GM18951 (cell line): ENCODE results near the gene MCAT.
"Not testable (repeated sequence)": the region's sequence is repeated elsewhere in the genome, so short reads cannot be mapped to it uniquely, and the experiment has no call there.

Experiments used
- POLR2A ChIP-seq: IDR thresholded peaks from 4 replicates; pipeline ENCODE4 v1.6.1; 2011; ENCODE audit warnings: mild to moderate bottlenecking; ENCODE audit not compliant: insufficient read length, insufficient read depth; ENCODE audit errors: extremely low read depth
- in situ Hi-C: fragments of 300-500 bp; cut with MboI; formaldehyde crosslinking; loops from one replicate; pipeline ENCODE4 v1.12.0; 2022; ENCODE audit warnings: low sequenced_read_pairs, mixed read lengths, inconsistent platforms; ENCODE audit not compliant: unreplicated experiment

MCAT gene

DNA sequence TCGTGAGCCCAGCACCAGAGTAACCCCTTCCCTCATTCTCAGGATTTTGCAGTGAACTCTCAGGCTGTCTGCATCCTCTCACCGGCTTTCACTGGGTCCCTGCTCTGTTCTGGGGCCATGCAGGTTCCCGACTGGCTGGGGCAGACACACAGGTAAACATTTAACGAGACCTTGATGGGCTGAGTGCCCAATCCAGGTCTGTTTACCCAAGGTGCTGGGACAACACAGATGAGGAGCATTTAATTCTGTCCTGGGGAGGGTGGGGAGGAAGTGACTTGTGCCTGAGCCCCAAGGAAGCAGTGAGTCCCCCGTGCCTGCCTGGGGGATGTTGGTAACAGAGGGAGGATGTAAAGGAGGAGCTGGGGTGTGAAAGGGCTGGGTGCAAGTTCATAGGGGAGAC is 28.2 kb downstream of the MCAT start:
- in situ Hi-C loops = no loop called here
- TF ChIP-seq POLR2A = no peak

DNA sequence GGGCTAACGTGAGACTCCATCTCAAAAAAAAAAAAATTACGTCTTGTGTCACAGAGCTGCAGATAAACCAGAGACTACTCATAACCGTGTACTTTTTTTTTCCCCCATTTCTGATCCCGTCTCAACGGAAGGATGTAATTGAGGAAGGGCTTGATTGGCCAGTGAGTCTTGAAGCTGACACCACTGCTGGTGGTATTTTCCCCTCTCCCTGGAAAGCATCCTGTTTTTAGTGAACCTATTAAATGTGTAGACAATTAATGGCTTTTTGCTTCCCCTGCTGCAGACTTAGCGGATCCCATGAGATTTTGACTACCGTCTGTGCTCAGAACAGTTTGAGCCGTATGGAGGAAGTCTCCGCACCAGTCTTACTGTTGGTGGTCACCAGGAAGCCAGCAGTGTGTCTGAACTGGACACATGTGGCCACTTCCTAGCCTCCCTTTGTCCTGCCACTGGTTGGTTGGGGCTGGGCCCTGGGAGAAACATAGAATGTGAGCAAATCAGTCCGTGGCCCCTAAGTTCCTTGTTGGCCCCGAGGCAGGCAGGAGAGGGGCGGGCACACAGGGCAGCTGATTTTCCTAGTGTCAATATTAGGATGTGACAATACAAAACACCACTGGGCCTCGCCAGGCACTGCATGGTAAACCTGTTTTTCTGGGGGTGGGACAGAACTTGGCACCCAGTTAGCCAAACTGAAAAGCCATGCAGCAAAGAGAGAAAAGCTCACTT is 29.5 kb downstream of the MCAT start:
- no peak for TF ChIP-seq POLR2A
- in situ Hi-C loops = no loop called here

DNA sequence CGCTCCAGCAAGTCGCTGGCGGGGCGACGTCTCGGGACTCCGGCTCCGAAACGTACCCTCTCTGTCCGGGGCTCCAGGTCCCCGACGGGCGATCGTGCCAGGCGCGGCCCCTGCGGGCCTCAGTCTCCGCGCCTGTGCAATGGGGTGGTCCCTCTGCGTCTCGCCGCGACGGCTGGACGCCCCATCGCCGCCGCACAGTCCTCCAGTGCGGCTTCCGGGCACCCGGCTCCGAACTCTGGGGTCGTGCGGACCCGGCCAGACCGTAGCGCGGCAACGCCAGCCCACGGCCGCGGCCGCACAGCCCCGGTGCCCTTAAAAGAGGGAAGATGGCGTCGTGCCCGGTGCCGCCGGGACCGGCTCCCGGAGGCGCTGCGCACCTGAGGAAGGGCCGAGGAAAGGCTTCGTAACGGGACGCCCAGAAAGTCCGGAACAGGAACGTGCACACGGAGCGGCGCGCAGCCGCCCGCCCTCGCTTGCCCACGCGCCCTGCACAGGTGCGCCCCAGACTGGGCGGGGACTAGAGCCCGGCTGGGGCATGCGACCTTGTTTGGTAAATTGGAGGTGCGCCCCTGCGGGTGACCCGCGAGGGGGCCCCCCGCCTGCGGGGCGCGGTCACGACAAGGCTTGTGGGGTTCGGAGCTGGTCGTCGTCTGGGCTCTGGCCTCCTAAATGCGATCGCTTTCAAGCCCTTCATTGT is 32.1 kb downstream of the MCAT start:
- TF ChIP-seq POLR2A = no peak
- in situ Hi-C loops = no loop called here

DNA sequence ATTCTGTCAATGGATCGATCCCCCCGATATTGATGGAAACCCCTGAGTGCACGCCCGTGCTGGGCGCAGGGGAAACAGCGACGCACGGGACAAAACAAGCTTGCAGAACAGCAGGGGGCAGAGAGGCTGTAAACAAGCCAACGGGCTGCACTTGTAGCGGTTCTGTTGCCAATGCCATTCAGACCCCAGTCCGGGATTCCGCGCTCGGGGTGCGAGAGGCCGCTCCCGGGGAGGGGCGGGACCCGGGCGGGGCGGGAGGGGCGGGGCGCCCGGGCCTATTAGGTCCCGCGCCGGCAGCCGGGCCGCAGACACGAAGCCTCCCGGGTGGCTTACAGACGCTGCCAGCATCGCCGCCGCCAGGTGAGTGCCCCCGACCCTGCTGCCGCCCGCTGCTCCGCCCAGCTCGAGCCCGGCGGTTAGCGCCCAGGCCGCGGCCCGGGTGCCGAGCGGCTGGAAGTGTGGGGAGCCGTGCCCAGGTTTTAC is 32.7 kb downstream of the MCAT start, which contains the start of gene BIK:
BIK (plus strand) TSS at position 307 of the 483 bp plus-strand sequence. CDS start 13,273 bp downstream, outside the sequence.
- TF ChIP-seq POLR2A = peak; percentile 56

DNA sequence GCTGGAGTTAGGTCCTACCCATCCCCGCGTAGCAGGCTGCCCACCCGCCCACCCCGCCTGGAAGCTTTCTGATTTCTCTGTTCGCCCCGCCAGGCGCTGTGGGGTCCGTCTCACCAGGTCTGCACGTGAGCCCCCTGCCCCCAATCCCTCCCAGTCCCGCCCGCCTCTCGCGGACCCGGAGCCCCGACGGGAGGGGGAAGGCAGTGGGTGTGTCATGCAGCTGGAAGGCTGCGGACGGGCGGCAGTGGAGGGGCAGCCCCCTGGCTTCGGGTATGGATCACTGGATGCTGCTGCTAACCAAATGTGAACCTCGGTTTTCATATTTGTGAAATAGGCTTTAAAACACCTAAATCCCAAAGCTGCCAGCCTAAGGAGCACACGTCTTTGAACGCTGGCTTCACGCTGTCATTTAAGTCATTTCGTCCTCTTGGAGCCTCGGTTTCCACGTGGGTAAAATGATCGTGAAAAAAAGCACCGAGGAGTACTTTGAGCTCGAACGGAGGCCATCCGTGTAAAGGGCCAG is 33.2 kb downstream of the MCAT start:
- TF ChIP-seq POLR2A = no peak
- in situ Hi-C loops = no loop called here

More for the DNA sequence above, 32.7 kb downstream of the MCAT start, which contains the start of gene BIK:
- in situ Hi-C loops = no loop called here

DNA sequence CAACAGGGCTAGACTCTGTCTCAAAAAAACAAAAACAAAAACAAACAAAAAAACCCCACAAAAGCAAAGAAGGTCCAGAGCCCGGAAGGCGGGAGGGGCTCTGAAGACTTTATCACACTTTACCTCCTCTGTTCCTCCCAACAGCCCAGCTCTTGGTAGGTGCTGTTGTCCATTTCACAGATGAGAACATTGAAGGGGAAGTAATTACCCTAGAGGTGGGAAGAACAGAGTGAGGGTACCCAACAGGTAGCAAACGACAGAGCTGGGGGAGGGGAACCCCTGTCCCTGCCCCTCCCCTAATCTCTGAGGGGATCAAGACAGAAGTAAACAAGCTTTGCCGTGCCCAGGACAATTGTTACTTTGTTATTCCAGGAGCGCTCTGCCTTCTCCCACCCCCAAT is 33.7 kb downstream of the MCAT start:
- no peak for TF ChIP-seq POLR2A
- in situ Hi-C loops = no loop called here

DNA sequence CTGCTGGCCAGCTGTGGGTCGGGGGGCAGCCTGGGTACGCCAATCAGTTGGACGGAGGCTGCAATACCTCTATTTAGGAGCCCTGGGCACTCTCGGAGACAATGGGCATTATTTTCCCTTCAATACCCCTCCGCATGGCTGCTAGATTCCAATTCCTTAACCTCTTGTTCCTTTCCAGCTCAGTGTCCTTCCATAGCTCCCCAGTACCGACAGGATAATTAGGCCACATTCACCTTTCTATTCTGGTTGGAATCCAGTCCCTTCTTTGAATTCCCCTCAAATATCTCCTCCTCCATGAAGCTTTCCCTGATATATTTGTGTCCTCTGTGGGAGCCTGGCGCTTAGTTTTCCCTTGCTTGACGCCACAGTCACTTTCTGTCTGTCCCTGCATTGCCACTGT is 36.9 kb downstream of the MCAT start:
- in situ Hi-C loops = no loop called here
- TF ChIP-seq POLR2A = no peak

DNA sequence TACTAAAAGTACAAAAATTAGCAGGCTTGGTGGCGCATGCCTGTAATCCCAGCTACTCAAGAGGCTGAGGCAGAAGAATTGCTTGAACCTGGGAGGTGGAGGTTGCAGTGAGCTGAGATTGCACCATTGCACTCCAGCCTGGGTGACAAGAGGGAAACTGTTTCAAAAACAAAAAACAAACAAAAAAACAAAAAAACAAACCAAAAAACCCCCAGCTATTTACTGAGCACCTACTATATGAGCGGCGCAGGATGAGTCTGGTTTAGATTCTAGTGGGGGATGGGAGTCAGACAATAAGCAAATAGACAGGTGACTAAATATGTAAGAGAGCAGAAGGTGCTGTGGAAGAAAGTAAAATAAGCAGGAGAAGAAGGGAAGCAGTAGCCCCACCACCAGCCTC is 38.2 kb downstream of the MCAT start:
- in situ Hi-C loops = not testable (repeated sequence)

DNA sequence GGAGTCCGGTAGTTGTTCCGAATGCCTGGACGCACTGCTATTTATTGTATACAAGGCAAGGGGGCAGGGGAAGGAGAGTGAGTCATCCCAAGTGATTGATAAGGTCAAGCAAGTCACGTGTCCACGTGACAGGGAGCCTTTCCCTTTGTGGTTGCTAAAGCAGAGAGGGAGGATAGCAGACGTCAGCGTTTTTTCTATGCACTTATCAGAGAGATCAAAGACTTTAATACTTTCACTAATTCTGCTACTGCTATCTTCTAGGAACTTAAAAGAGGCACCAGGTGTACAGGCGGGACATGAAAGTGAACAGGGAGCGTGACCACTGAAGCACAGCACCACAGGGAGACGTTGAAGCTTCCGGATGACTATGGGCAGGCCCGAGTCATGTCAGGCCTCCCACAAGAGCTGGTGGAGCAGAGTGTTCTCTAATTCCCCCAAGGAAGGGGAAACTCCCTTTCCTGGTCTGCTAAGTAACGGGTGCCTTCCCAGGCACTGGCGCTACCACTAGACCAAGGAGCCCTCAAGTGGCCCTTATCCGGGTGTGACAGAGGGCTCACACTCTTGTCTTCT is 39.1 kb downstream of the MCAT start:
- in situ Hi-C loops = not testable (repeated sequence)

DNA sequence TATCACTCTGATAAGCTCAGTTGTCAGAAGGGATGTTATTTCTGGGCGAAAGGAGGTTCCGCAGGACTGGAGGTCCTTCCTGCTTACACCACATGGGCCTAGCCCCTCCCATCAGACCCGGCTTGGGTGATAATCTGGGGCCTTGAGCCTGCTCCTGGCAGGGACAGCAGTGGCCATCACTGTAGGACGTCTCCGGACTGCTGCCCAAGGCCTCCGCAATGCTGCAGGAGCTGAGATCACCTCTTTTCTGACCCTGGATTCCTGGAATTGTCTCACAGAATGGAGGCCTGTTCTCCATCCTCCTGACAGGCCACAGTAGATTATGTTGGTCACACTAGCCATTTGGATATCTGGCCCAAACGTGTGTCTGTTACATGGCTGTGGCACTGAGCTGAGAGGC is 41.9 kb downstream of the MCAT start:
- no peak for TF ChIP-seq POLR2A
- in situ Hi-C loops = no loop called here

DNA sequence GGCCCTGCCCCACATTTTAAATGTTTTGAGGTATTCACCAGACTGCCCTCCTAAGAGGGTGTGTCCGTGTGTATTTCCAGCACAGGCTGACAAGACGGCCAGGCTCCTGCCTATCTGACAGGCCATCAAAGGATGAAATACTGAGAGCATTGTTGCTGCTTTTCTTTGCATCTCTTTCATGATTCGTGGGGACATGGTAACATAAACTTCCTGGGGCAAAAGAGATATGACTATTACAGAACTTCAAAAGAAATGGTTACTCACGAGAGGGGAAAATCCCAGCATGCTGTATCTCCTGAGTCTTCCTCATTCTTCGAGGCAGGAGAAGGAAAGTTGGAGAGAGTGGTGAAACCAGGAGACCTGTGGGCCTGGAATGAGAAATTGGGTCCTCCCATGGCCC is 43.0 kb downstream of the MCAT start:
- in situ Hi-C loops = no loop called here
- TF ChIP-seq POLR2A = no peak

DNA sequence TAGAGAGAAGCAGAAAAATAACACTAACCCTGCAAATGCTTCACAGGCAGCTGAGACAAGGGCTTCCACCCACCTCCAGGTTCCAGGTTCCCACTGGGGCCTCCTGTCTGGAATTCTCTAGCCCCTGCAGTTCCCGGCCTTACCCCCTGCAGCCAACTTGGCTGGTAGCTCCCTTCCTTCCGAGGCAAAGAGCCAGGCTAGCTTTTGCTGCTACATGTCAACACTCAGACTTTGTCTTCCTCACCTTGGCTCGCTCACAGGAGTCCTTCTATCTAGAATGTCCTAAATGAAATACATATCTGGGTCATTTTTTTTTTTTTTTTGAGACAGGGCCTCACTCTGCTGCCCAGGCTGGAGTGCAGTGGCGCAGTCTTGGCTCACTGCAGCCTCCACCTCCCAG is 44.1 kb downstream of the MCAT start:
- in situ Hi-C loops = no loop called here
- no peak for TF ChIP-seq POLR2A

DNA sequence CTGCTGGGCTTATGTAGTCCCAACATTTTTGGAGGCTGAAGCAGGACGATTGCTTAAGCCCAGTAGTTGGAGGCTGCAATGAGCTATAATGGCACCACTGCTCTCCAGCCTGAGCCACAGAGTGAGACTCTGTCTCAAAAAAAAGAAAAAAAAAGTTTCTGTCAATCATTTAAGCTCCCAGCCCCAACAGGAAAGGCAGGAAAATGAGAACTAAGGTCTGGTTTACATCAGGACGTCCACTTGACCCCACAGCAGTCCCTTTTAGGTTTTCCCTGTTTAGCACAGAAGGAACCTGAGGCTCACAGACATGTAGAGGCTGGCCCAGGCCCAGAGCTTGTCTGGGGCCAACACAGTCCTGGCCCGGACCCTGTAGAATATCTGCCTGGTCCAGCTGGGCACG is 44.8 kb downstream of the MCAT start:
- TF ChIP-seq POLR2A = no peak
- in situ Hi-C loops = no loop called here

DNA sequence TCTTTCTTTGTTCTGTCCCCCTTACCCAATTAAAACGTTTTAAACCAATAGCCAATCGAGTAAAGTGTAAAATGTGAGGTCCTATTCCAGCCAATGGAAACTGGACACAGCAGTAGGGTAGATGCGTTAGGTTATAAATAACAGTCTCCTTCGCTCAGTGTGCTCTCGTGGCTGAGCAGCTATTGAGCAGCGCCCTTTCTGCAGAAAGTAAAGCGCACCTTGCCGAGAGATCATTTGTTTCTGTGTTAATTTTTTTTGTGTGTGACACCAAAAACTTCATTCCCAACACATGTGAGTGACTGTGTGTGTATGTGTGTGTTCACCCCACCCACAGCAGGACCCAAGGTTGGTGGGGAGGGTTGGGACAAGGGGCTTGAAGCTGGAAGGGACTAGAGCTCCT is 46.8 kb downstream of the MCAT start:
- in situ Hi-C loops = no loop called here
- TF ChIP-seq POLR2A = no peak
